NCI-H1105 treated with DMSO at 0.1 percent for 48 hours (cell line): ENCODE measurements around the gene TMEM158.

Source experiments
- DNase-seq: peaks from one replicate; lab custom pipeline; 2025; lab: John Stamatoyannopoulos, UW

Gene TMEM158

GRCh38 chr3:45232521-45232920, 6.4 kb upstream of the TMEM158 start:
- DNase-seq = no peak

GRCh38 chr3:45227946-45228345, 1.9 kb upstream of the TMEM158 start:
- peak; percentile 5 for DNase-seq

GRCh38 chr3:45227071-45227820, 1.2 kb upstream of the TMEM158 start:
- no peak for DNase-seq

- peak; percentile 7 for DNase-seq
Measured at GRCh38 chr3:45225465-45226205, 452 bp downstream of the TMEM158 start.

GRCh38 chr3:45224824-45225464, 1.1 kb downstream of the TMEM158 start:
- peak; percentile 27 for DNase-seq

- no peak for DNase-seq
Measured at GRCh38 chr3:45223889-45224727, 2.0 kb downstream of the TMEM158 start.

GRCh38 chr3:45219694-45220093, 6.4 kb downstream of the TMEM158 start:
- DNase-seq = no peak

- DNase-seq = no peak
Measured at GRCh38 chr3:45218578-45219390, 7.3 kb downstream of the TMEM158 start.

- no peak for DNase-seq
Measured at GRCh38 chr3:45216021-45216609, 10.0 kb downstream of the TMEM158 start.

GRCh38 chr3:45215466-45215865, 10.6 kb downstream of the TMEM158 start:
- DNase-seq = no peak

GRCh38 chr3:45214061-45214680, 11.9 kb downstream of the TMEM158 start:
- DNase-seq = no peak

GRCh38 chr3:45212095-45212468, 14.0 kb downstream of the TMEM158 start:
- DNase-seq = no peak

GRCh38 chr3:45211466-45212094, 14.5 kb downstream of the TMEM158 start:
- DNase-seq = no peak

GRCh38 chr3:45210308-45211041, 15.6 kb downstream of the TMEM158 start:
- peak; percentile 11 for DNase-seq

GRCh38 chr3:45209526-45209925, 16.6 kb downstream of the TMEM158 start:
- no peak for DNase-seq

- DNase-seq = no peak
Measured at GRCh38 chr3:45208586-45208985, 17.5 kb downstream of the TMEM158 start.

GRCh38 chr3:45207446-45207845, 18.6 kb downstream of the TMEM158 start:
- no peak for DNase-seq

GRCh38 chr3:45205126-45205525, 21.0 kb downstream of the TMEM158 start:
- no peak for DNase-seq

- no peak for DNase-seq
Measured at GRCh38 chr3:45204136-45204535, 22.0 kb downstream of the TMEM158 start.
